HL-60 (cell line): ENCODE measurements around the gene LPCAT1.

Experiments
- DNase-seq, 2 experiments: peaks; one replicate each; pipeline ENCODE4 v3.0.0-alpha.2; 2010 to 2020; ENCODE audit warnings: low read depth in 1 of 2, low spot score in 1 of 2
- H3K27ac ChIP-seq: fragments of 250-450 bp; sonication (Bioruptor Pico); replicated peaks from 2 replicates; pipeline ENCODE4 v1.5.1; 2020; ENCODE audit warnings: mild to moderate bottlenecking, moderate library complexity
- H3K27me3 ChIP-seq: fragments of 250-450 bp; sonication (Bioruptor Pico); 2 replicates; pipeline ENCODE4 v1.5.1; 2021; ENCODE audit warnings: mild to moderate bottlenecking, moderate library complexity; ENCODE audit not compliant: insufficient read depth, poor library complexity, severe bottlenecking
- H3K4me3 ChIP-seq: replicated peaks from 2 replicates; pipeline ENCODE4 v1.5.1; 2011; ENCODE audit warnings: mild to moderate bottlenecking, control low read depth, low read length; ENCODE audit not compliant: insufficient read depth
- CTCF ChIP-seq: IDR thresholded peaks from one replicate; pipeline ENCODE4 v1.5.1; 2011; ENCODE audit warnings: low read length, control low read depth, inconsistent platforms; ENCODE audit not compliant: insufficient read depth
- GABPA ChIP-seq: IDR thresholded peaks from 2 replicates; pipeline ENCODE4 v1.6.1; 2012; ENCODE audit warnings: low read depth
- POLR2AphosphoS5 ChIP-seq: IDR thresholded peaks from 2 replicates; pipeline ENCODE4 v1.6.1; 2012; ENCODE audit warnings: low read depth
- SPI1 ChIP-seq: IDR thresholded peaks from 2 replicates; pipeline ENCODE4 v1.6.1; 2012; ENCODE audit warnings: low read depth, mild to moderate bottlenecking, borderline replicate concordance
- TF ChIP-seq, protein P1 (sequence below): IDR thresholded peaks from 2 replicates; pipeline ENCODE4 v1.6.1; 2012; ENCODE audit warnings: low read depth; ENCODE audit not compliant: insufficient replicate concordance

LPCAT1 gene

DNA sequence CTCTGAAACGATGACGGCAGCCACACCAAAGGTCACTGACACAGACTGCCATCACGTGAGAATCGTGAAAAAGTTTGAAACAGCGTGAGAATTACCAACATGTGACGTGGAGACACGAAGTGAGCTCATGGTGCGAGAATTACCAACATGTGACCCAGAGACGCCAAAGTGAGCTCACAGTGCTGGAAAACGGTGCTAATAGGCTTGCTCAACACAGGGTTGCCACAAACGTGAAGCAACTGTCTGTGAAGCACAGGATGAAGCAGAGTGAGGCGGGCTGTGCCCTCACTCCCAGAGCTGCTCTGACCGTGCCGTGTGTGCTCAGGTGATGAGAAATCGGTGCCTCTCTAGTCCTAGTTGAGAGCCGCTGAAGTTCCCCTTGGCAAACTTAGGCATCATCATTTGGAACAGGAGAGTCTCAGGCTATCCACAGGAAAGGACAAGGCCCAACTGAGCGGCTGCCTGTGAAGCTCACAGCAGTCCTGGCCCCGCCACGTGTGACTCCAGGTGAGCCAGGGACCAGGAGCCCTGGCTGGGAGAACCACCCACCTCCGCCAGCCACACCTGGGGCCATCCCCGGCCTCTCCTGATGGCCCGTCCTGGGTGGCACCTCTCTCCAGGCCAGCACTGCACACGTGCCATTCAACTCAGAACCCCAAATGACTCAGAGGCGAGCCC, 48.8 kb downstream of the LPCAT1 start:
- TF ChIP-seq GABPA: no peak
- TF ChIP-seq POLR2AphosphoS5: no peak
- TF ChIP-seq CTCF: no peak
- TF ChIP-seq SPI1: no peak
- TF ChIP-seq, protein P1, sequence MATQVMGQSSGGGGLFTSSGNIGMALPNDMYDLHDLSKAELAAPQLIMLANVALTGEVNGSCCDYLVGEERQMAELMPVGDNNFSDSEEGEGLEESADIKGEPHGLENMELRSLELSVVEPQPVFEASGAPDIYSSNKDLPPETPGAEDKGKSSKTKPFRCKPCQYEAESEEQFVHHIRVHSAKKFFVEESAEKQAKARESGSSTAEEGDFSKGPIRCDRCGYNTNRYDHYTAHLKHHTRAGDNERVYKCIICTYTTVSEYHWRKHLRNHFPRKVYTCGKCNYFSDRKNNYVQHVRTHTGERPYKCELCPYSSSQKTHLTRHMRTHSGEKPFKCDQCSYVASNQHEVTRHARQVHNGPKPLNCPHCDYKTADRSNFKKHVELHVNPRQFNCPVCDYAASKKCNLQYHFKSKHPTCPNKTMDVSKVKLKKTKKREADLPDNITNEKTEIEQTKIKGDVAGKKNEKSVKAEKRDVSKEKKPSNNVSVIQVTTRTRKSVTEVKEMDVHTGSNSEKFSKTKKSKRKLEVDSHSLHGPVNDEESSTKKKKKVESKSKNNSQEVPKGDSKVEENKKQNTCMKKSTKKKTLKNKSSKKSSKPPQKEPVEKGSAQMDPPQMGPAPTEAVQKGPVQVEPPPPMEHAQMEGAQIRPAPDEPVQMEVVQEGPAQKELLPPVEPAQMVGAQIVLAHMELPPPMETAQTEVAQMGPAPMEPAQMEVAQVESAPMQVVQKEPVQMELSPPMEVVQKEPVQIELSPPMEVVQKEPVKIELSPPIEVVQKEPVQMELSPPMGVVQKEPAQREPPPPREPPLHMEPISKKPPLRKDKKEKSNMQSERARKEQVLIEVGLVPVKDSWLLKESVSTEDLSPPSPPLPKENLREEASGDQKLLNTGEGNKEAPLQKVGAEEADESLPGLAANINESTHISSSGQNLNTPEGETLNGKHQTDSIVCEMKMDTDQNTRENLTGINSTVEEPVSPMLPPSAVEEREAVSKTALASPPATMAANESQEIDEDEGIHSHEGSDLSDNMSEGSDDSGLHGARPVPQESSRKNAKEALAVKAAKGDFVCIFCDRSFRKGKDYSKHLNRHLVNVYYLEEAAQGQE: no peak
- H3K27me3 ChIP-seq: no peaks in the 10 kb centered on the region
- no peak overlapping the region; the same call in 1 of the 2 replicates for H3K27ac ChIP-seq
- DNase-seq: peak in 1 of 2 experiments; percentile 79
- H3K4me3 ChIP-seq: no peak overlapping the region

DNA sequence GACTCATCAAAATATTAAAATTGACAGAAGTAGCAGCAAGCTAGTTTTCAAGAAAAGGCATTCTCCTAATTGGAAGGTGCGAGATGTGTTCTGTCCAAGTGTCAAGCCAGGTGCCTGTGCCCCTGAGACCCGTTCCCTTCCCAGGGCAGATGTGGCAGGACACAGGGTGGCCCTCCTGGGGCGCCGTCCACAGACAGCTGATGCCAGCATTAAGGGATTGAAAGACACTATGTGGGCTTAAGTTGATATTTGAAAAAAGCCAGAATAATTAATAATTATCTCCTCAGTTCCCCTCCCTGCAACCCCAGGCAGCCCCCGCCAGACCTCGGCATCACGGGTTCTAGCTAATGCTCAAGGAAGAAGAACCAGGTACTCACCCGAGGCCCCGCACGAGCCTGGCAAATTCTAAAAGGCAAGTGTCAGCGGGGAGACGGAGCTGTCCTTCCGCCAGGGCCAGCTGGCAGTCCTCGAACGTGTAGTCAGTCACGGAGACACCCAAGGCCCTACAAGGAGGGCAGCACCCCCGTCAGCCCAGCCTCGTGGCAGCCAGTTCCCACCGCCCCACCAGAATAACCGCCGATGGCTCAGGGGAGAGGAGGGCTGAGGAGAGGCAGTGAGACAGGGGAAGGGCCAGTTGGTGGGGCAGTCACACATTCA, 49.4 kb downstream of the LPCAT1 start:
- H3K4me3 ChIP-seq: no peak overlapping the region
- H3K27me3 ChIP-seq: no peaks in the 10 kb centered on the region
- no peak overlapping the region for H3K27ac ChIP-seq
- TF ChIP-seq, protein P1: no peak
- TF ChIP-seq CTCF (no peak), GABPA (no peak), POLR2AphosphoS5 (no peak), SPI1 (no peak)
- DNase-seq: no peak

DNA sequence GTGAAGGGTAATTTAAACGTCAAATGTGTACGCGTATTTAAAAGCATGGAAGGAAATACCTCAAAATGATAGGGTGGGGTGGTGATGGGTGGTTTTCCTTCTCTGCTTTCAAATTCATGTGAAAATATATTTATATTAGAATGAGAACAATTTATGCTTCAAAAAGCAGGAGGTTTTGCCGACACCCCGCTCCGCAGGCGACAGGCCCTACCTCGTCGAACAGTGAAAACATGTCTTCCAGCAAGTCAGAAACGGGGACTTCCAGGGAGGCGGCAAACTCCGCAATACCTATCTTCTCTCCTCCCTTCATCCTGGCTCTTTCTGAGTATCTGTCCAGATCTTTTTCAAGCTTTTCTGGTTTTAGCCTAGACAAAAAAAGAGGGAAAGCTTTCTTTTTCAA, 50.0 kb downstream of the LPCAT1 start:
- no peaks in the 10 kb centered on the region for H3K27me3 ChIP-seq
- no peak overlapping the region for H3K27ac ChIP-seq
- no peak for TF ChIP-seq POLR2AphosphoS5
- no peak for TF ChIP-seq GABPA
- no peak for TF ChIP-seq CTCF
- TF ChIP-seq, protein P1: no peak
- no peak for TF ChIP-seq SPI1
- H3K4me3 ChIP-seq: no peak overlapping the region
- DNase-seq: no peak
